Tongue (tissue), 2 donors: Measurements from ENCODE around the gene ERG. TPM values are rescaled to one million over a fixed set of nuclear protein-coding genes. Genes with fewer than 3 reads are reported as not detected.

Experiments
- DNase-seq: peaks from one replicate; pipeline ENCODE4 v3.0.0-alpha.2; 2015
- total RNA-seq: library from RNA; depleted of rRNA; stranded (reverse); fragments of >200 nt; gene quantifications from one replicate; pipeline ENCODE4 v1.2.3, GENCODE V29; 2014

ERG gene
- total RNA-seq, 1 donor from 2014 or later: 8.6 TPM

DNA sequence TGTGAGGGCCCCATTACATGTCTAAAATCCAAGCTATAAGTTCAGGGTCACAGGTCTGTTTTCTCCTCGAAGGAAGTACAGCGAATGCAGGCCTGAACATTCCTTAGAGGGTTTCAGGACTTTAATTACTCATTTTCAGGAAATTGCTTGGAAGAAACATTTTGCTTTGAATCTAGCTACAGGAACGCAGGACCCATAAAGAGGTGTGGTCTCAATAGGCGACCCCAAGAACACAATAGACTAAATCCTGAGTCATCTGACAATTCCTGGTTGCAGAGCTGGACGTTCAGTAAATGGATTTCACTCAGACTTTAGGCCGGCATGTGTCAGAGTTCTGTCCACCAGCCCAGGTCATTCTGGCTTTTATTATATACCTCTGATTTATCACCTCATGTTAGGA lies 1.0 kb upstream of the ERG start:
- DNase-seq: no peak

GRCh38 chr21:38496224-38496623 lies 2.1 kb downstream of the ERG start:
- DNase-seq: no peak

GRCh38 chr21:38495696-38496095 lies 2.6 kb downstream of the ERG start:
- DNase-seq: no peak

- no peak for DNase-seq
These were observed 3.0 kb downstream of the ERG start for GRCh38 chr21:38495242-38495641.

- DNase-seq: no peak
These were observed 3.6 kb downstream of the ERG start for GRCh38 chr21:38494703-38495102.

DNA sequence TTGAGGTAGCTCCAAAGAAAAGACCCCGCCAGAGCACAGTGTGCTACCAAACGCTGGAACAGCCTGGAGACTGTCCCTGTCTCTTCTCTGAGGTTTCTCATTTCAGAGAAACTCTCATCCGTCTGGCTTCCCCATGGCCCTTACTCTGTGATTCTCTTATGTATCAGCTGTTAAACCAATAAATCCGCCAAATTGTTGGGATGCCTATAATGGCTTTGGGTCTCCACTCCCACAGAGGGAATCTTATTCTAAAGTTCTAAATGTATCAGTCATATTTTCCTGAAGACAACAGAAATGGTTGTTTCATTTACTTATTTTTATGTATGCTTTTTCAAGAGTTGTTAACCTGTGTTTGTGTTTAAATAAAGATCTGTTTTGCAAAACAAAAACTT lies 4.0 kb downstream of the ERG start:
- no peak for DNase-seq

DNA sequence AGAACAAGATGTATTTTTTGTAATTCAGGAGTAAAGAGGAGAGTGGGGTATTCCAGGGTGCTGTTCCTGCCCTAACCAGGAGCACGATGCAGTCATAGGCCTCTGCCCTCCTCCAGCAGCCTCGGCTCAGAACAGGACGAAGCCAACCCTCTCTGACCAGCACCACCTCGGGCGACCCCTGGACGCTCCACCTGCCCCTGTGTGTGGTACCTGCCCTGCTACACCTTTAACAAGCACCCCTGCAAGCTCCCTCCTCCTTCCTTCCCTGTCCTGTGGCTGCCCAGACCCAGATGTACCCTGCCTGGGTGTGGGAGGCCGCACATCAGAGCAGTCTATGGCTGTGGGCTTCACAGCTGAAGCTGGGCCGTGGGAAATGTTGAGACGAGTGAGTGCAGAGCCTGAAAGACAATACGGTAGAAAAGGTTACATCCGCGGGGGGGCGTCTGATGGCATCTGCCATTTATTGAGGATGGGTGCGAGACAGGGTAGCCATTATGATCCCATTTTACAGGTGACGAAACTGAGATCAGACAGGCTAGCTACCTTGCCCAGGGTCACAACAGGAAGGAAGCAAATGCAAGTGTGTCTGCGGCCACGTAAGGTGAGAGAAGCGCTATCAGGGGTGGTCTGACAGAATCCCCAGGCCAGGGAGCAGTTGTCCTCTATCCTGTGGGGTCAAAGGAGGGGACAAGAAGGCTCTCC lies 4.6 kb downstream of the ERG start:
- no peak for DNase-seq

- DNase-seq: no peak
These were observed 6.3 kb downstream of the ERG start for GRCh38 chr21:38492007-38492406.

- no peak for DNase-seq
These were observed 6.7 kb downstream of the ERG start for GRCh38 chr21:38491536-38491935.

GRCh38 chr21:38490411-38491020 lies 7.8 kb downstream of the ERG start:
- no peak for DNase-seq

DNA sequence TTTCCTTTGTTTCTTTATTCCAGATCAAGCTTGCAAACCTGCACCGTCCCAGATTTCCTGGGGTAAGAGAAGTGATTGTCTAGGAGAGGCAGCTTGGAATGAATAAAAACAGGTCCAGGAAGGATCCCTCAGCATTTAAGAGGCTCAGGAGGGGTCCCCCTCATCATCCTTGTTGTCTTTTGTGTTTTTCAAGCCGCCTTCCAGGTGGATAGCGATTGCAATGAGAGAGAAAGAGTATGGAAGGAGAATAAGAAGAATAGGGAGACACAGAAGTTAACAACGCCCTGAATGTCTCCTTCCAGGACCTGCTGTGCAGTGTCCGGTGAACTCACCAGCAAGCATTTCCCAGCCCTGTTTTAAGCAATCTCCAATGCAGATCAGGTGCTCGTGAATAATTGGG lies 8.5 kb downstream of the ERG start:
- DNase-seq: no peak

- no peak for DNase-seq
These were observed 9.0 kb downstream of the ERG start for GRCh38 chr21:38489271-38489652.

DNA sequence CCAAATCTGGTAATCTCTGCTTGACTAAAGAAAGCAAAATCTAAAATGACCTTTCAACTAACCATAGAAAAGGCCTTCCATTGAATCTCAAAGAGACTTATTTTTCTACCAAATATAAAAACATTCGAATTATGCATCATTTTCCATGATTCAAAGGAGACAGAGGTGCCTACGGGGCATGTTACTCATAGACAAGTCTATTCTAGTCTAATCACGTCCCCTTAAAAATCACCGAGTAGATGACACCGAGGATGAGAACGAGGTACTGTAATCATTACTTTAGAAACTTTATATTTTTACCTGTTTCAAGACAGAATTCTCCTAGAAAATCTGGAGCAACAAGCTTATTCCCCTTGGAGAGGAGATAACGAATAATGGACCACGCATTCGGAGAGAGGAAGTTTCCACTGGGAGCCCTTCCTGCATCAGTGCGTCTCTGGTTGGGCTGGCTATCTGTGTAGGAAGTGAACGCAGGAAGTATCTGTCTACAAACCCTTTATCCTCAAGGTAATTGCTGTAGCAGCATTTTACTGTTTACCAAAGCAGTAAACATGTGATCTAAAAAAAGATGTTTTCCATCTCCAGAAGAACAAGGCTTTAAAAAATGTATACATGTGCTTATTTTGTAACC lies 9.5 kb downstream of the ERG start:
- DNase-seq: no peak

- DNase-seq: no peak
These were observed 10.2 kb downstream of the ERG start for GRCh38 chr21:38487901-38488639.

GRCh38 chr21:38486706-38487105 lies 11.6 kb downstream of the ERG start:
- DNase-seq: no peak

DNA sequence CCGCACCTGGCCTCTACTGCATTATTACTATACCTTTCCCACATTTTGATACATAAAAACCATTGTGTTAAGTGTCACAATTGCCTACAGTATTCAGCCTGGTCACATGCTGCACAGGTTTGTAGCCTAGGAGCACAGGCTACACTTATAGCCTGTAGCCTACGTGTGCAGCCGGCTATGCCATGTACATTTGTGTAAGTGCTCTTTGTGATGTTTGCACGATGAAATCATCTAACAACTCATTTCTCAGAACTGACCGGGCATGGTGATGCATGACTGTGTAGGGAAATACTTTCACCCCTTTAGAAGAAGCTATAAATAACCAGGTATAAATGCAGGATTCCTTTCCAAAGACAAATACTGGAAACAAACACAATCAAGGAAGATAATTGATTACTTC lies 12.1 kb downstream of the ERG start:
- no peak for DNase-seq

GRCh38 chr21:38479641-38480525 lies 18.4 kb downstream of the ERG start:
- DNase-seq: no peak

DNA sequence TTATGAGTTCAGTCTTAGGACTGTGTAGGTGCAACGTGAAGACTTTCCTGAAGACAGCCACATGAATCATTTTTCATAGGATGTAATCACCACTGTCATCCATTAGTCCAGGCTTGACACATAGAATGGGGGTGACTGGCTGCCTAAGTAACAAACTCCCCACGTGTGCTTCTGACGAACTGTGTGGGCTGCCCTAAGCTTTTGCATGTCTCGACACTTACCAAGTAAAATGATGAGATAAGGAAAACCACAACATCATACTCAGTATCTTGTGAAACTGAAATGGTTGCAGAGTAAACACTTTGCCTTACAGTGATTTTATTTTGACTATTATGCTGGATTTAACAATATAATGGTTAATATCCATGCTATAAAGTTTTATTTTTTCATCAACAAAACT lies 19.5 kb downstream of the ERG start:
- DNase-seq: no peak

DNA sequence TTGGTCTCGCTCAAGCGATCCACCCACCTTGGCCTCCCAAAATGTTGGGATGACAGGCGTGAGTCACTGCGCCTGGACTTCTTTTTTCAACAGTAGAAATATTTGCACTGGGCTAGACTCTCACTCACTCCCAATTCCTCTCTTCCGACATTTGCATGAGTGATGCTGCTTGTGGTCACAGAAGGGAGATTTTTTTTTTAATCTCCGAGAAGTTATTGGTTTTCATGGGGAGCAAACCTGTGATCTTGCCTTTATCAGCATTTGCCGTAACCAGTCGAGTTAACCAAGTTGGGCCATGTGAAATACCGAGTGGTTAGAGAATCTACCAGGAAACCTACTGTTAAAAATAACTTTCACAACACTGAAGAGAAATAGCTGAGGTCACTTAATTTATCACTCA lies 21.1 kb downstream of the ERG start:
- DNase-seq: no peak

- DNase-seq: no peak
These were observed 21.9 kb downstream of the ERG start for GRCh38 chr21:38476385-38476784.

- no peak for DNase-seq
These were observed 22.8 kb downstream of the ERG start for GRCh38 chr21:38475519-38475918.

GRCh38 chr21:38474796-38475195 lies 23.5 kb downstream of the ERG start:
- DNase-seq: no peak
